ENCODE data around the gene MAP4K1.
"Not testable (repeated sequence)": the region's sequence is repeated elsewhere in the genome, so short reads cannot be mapped to it uniquely, and the experiment has no call there.

Gene MAP4K1

DNA sequence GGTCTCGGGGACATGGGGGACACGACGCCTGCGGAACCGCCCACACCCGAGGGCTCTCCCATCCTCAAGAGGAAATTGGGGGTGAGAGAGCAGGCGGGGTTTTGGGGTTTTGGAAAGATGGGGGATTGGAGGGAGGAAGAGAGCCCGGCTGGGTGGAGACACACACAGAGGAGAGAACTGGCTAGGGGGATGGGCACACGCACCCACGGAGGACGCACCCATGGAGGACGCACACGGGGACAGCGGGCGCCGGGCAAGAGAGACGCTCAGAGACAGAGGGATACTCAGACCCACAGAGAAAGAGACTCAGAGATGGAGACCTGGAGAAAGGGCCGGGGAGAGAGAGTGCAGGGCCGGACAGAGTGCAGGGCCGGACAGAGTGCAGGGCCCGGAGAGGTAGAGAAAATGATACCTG, 52.1 kb downstream of the MAP4K1 start:
- DNase-seq: no peak

DNA sequence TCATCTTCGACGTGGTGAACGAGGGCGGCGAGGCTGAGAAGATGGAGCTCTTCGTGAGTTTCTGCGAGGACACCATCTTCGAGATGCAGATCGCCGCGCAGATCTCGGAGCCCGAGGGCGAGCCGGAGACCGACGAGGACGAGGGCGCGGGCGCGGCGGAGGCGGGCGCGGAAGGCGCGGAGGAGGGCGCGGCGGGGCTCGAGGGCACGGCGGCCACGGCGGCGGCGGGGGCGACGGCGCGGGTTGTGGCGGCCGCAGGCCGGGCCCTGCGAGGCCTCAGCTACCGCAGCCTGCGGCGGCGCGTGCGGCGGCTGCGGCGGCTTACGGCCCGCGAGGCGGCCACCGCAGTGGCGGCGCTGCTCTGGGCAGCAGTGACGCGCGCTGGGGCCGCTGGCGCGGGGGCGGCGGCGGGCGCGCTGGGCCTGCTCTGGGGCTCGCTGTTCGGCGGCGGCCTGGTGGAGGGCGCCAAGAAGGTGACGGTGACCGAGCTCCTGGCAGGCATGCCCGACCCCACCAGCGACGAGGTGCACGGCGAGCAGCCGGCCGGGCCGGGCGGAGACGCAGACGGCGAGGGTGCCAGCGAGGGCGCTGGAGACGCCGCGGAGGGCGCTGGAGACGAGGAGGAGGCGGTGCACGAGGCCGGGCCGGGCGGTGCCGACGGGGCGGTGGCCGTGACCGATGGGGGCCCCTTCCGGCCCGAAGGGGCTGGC, 52.6 kb downstream of the MAP4K1 start:
- no peak for DNase-seq

DNA sequence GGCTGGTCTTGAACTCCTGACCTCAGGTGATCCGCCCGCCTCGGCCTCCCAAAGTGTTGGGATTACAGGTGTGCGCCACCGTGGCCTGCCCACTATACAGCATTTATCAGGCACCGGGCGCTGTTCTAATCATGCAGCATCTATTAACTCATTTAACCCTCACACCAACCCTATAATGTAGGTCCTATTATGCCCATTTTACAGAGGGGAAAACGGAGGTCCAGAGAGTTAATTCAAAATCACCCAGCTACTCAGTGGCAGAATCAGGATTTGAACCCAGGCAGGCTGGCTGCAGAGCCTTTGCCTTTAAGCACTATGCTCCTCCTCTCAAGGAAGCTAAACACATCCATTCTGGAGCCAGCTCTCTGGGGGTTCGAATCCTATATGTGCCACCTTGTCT, 54.3 kb downstream of the MAP4K1 start:
- no peak for DNase-seq

DNA sequence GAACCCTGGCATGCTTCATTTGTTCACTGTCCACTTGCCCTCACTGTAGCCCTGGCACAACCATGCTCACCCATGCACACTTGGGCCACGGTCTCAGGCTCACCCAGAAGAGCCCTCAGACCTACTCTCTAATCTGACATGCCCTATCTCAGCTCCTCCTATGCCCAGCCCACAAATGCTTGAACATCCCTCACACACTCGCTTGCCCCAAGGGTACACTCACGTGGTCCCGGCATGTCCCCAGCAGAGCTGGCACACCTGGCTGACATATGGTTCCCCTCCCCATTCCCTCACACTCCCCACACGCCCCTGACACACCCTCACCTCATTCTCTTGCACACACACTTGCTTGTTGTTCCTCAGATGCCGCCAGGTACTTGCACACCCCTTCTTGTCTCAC, 55.7 kb downstream of the MAP4K1 start:
- DNase-seq: no peak

DNA sequence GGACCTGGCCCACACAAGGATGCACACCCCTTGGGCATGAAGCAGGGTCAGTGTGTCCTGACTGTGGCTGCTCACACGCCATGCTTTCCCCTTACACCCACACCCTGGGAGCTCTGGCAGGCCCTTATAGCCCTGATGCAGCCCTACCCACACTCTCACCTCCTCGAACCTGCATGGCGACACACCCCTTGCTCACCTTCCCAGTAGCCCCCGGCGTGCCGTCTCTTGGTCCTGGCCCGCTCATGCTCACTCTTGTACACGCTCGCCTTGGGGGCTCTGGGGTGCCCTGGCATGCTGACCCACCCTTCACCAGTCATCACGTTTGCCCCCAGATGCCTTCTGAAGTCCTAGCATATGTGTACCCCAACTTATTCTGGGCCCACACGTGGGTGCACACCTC, 56.1 kb downstream of the MAP4K1 start:
- DNase-seq: no peak

DNA sequence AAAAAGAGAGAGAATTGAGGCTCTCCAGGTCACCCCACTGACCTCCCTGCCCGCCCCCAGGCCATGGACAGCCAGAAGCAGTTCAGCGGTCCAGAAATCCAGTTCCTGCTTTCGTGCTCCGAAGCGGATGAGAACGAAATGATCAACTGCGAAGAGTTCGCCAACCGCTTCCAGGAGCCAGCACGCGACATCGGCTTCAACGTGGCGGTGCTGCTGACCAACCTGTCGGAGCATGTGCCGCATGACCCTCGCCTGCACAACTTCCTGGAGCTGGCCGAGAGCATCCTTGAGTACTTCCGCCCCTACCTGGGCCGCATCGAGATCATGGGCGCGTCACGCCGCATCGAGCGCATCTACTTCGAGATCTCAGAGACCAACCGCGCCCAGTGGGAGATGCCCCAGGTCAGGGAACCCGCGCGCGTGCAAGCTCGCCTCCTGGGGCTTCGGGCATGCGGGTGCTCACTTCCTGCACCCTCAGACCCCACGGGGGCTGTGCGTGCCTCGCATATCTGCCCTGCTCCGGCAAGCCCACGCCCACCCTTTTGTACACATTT, 56.6 kb downstream of the MAP4K1 start:
- DNase-seq: no peak

DNA sequence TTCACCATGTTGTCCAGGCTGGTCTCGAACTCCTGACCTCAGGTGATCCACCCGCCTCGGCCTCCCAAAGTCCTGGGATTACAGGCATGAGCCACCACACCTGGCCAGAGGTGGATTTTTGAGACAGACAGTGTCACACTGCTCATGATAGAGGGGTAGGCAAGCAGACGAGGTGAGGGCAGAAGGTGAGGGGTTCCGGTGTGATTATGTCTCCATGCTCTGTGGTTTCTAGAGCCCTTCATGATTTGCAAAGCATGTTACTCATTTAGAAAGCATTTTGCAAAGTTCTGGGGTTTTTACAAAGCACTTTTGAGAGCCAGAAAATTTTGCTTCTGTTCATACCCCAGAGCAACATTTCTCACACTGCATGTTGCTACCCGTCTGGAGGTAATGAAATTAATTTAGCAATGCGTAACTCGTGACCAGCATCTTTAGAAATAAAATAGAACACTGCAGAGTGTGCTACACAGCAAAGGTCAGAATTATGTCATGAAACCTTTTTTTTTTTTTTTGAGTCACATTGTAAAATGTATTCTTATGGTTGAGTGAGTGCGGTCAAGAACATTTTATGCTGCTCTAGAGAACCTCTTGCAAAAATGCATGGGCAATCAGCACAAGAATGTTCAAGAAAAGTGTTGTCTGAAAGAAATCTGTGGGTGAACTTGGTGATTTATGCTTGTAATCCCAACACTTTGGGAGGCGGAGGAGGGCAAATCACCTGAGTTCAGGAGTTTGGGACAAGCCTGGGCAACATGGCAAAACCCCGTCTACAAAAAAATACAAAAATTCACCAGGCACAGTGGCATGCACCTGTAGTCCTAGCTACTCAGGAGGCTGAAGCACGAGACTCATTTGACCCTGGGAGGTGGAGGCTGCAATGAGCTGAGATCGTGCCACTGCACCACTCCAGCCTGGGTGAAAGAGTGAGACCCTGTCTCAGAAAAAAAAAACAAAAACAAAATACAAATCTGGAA, 58.0 kb downstream of the MAP4K1 start:
- DNase-seq: no peak

DNA sequence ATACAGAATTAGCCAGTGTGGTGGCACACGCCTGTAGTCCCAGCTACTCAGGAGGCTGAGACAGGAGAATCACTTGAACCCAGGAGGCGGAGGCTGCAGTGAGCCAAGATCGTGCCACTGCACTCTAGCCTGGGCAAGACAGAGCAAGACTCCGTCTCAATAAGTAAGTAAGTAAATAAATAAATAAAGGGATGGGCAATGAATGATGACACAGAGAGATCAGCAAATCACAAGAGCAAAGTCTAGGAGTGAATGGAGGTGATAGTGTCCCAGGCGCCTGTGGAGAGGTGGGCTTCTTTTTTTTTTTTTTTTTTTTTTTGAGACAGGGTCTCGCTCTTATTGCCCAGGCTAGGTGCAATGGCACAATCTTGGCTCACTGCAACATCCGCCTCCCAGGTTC, 58.8 kb downstream of the MAP4K1 start:
- DNase-seq: not testable (repeated sequence)

DNA sequence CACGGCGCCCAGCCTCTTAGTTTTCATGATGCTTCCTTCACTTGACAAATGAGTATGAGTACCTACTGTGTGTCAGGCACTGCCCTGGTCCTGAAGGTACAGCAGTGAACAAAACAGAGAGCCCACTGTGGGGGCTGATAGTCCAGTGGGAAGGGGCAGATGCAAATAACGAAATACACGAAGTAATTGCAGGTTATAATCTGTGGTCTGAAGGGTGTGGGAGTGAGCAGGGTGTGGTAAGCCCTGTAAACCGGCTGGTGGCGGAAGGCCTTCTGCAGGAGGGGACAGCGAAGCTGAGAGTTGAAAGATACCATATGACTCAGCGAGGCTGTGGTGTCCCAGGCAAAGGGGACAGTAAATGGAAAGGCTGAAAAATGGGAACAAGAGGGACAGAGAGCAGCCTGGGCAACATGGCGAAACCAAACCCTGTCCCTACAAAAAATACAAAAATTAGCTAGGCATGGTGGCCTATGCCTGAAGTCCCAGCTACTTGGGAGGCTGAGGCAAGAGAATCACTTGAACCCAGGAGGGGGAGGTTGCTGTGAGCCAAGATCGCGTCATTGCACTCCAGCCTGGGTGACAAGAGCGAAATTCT, 60.5 kb downstream of the MAP4K1 start:
- DNase-seq: no peak

DNA sequence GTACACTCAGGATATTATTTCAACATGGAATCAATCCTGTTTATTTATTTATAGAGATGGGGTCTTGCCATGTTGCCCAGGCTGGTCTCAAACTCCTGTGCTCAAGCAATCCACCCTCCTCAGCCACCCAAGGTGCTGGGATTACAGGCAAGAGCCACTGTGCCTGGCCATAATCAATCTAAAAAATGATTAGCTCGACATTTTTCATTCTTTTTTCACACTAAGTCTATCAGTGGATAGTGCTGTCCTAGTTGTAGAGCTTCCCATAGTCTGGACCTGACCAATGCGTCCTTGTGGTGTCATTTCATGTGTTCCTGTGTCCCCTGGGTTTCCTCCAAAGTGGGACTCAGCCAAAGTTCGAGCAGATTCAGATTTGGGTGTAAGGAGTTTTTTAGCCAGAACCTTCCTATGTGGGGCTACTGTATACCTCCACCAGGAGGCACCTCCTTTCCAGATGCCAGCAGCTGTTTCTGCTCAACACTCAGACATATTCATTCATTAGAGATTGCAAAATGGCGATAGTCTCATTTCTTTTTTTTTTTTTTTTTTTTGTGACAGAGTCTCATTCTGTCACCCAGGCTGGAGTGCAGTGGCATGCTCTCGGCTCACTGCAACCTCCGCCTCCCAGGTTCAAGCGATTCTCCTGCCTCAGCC, 61.1 kb downstream of the MAP4K1 start:
- no peak for DNase-seq

DNA sequence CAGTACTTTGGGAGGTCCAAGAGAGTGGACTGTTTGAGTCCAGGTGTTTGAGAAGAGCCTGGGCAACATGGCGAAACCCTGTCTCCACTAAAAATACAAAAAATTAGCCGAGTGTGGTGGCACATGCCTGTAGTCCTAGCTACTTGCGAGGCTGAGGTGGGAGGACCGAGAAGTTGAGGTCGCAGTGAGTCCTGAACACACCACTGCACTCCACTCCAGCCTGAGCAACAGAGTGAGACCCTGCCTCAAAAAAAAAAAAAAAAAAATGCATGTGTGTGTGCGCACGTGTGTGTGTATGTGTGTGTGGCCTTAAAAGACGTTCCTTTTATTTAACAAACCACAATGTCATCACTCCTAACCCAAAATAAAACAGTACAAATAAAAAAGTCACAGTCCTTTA, 62.6 kb downstream of the MAP4K1 start:
- no peak for DNase-seq

DNA sequence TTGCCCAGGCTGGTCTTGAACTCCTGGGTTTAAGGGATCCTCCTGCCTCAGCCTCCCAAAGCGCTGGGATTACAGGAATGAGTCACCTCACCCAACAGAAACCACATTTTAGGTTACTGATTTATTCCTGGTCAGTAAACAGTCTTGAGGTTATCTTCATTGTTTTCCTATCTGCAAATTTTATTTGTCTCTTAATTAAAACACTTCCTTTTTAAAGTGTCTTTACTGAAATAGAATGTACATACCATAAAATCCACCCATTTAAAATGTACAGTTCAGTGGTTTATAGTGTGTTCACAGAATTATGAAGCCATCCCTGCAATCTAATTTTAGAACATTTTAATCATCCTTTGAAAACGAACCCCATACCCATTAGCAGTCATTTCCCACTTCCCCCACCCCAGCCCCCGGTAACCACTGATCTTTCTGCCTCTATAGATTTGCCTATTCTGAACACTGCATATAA, 63.0 kb downstream of the MAP4K1 start:
- DNase-seq: no peak

DNA sequence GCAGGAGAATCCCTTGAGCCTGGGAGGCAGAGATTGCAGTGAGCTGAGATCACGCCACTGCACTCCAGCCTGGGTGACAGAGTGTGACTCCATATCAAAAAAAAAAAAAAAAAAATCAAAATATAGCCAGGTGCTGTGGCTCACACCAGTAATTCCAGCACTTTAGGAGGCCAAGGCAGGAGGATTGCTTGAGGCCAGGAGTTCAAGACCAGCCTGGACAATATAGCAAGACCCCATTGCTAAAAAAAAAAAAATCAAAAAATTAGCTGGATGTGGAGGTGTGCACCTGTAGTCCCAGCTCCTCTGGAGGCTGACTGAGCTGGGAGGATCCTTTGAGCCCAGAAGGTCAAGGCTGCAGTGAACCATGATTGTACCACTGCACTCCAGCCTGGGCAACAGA, 64.5 kb downstream of the MAP4K1 start:
- not testable (repeated sequence) for DNase-seq

DNA sequence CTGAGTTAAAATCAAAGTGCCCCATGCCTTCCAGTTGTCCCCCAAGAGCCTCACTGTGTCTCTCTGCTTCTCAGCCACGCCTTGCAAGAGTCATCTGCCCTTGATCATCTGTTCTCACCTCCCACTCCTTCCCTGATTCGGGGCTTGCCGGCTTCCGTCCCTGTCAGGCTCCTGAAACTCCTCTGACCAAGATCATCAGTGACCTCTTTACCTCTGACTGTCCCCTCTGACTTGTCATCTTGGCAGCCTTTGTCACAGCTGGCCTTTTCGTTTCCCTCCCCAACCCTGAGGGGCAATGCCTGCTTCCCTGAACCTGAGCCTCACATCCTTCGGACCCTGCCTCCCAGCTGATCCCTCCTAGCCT, 66.3 kb downstream of the MAP4K1 start:
- no peak for DNase-seq

DNA sequence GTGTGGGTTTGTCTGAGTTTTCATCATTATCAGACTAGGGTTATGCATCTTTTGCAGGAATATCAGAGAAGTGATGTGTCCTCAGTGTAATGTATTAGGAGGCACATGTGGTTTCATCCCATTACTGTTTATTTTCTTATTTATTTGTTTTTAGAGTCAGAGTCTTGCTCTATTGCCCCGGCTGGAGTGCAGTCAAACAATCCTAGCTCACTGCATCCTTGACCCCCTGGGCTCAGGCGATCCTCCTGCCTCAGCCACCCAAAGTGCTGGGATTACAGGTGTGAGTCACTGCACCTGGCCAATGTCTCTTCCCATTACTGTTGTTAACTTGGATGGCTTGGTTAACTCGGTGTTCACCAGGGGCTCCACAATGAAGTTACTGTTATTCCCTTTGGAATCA, 67.4 kb downstream of the MAP4K1 start:
- no peak for DNase-seq

DNA sequence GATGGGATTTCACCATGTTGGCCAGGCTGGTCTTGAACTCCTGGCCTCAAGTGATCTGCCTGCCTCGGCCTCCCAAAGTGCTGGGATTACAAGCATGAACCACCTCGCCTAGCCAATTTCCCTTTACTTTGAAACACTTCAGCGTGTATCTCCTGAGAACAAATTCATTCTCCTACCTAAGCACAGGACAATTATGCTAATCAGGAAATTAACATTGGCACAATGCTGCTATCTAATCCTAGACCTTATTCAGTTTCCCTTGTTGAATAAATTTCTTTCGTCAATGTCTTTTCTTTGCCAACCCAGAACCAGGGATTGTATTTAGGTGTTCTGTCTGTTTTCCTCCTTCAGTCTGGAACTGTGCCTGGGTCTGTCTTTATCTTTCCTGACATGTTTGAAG, 67.8 kb downstream of the MAP4K1 start:
- DNase-seq: no peak

DNA sequence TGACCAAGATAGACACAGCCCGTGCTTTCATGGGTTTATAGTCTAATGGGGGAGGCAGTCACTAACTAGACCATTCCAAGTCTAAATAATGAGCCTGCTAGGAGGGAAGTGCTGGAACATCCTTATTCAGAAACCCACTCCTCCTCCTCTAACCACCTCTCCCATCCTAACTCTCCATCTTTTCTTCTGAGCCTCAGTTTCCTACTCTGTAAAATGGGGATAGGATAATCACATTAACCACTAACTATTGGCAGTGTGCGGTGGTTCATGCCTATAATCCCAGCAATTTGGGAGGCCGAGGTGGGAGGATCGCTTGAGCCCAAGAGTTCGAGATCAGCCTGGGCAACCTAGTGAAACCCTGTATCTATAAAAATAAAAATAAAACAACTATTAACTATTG, 68.7 kb downstream of the MAP4K1 start:
- no peak for DNase-seq

DNA sequence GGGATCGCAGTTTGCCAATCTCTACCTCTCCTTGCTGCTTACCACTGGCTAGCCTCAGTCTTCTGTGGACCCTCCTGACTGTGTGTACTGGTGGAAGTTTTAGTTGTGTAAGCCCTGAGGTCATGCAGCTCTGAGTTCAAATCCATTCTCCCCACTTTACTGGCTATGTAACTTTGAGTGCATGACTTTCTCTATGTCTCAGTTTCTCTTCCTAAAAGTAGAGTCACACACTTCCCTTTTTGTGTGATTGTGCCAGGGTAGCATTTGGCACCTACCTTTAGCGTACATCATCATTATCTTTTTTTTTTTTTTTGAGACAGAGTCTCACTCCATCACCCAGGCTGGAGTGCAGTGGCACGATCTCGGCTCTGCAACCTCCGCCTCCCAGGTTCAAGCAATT, 70.3 kb downstream of the MAP4K1 start:
- DNase-seq: no peak

DNA sequence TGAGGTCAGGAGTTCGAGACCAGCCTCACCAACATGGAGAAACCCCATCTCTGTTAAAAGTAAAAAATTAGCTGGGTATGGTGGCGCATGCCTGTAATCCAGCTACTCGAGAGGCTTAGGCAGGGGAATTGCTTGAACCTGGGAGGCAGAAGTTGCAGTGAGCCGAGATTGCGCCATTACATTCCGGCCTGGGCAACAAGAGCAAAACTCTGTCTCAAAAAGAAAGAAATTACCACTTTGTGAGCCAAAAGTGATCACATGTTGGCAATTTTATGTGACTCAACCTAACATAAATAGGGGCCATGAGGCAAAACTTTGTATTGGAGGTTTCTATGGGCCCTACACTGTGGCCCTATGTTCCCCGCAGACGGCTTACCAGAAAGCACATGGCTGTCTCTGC, 72.2 kb downstream of the MAP4K1 start:
- DNase-seq: no peak

DNA sequence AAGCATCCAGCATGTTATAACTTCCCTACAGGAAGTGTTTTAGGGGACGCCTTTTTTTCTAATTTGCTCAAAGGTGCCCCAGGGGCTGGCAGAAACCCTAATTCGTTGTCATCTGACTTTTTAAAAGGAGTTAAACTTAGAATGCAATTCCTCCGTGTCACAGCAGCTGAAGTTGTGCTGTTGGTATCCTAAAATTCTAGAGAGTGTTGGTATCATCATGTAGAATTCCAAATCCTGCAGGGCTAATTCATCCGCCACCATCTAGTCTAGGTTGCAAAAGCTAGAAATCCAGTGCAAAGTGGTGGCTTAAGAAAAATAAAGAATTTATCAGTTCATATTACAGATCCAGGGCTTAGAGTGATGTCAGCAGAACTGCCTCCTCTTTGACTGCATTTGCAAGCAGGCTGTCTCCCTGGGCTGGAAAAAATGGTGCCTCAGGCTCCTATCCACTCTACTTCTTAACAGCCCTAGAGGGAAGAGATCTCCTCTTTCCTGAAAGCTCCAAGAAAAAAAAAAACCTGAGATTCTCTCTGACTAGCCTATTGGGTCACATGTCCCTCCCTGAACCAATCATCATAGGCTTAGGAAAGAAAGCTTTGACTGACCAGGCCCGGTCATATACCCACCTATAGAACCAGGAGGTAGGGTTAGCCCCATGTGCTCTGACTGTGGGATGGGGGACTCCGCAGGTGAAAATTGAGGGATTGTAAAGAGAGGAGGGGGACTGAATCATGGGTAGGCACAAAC, 73.0 kb downstream of the MAP4K1 start:
- peak; percentile 61 for DNase-seq

DNA sequence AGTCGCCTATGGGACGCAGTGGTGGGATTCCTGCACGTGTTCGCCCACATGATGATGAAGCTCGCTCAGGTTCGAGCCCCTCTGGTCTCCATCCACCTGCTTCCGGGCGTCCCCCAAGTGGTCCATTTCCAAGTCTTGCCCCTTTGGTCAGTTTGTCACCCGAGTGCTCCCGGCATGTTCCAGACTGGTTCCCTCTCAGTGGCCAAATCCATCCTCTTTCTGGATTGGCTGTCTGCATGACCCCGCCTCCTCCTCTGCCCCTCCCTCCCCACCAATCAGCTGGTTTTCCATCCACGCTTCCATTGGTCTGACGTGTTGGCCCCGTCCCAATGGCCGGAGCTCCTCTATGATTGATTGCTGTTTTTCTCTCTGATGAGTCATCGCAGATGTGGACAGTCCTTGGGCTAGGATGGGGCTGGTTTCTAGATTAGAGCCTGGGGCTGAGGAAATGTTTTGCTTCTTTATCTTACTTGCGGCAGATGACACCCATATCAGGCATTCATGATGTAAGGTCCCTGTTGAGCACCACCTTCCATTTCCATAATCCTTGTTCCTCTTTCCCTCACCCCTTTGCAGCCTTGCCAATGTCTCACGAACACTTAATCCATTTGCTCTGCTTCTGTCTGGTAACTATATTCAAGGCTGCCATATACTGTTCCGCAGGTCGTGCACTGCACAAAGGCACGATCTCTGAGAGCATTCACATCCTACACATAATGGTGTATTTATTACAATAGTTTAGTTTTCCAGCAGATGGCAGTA, 73.8 kb downstream of the MAP4K1 start:
- DNase-seq: peak; percentile 80

Measured in fibroblast of skin of scalp (primary cell).